HepG2 (cell line): ENCODE measurements around the gene KIF1B. TPM values are rescaled to one million over a fixed set of nuclear protein-coding genes. Genes with fewer than 3 reads are reported as not detected.

Source experiments
- ATAC-seq: fragments of 200-7000 bp; cut with Tn5 transposase; 3 replicates; pipeline ENCODE4 v1.9.1; 2020; ENCODE audit warnings: mild to moderate bottlenecking, moderate library complexity
- BruUV-seq: library from RNA; stranded (reverse); fragments of 400-500 nt; replicated peaks from 2 replicates; lab custom pipeline; 2021; lab: Mats Ljungman, UMichigan
- CTCF ChIA-PET: fragments of 300-600 bp; formaldehyde crosslinking; extraction: SDS; loops from one replicate; lab custom pipeline; 2021; ENCODE audit warnings: low total read pairs, inconsistent platforms, low intra/inter-chr PET ratio; lab: Yijun Ruan, JAX
- POLR2A ChIA-PET: fragments of 350-600 bp; sonication (Branson Sonifier 250); formaldehyde crosslinking; loops from one replicate; lab custom pipeline; 2020; ENCODE audit warnings: antibody characterized with exemption, inconsistent platforms; lab: Yijun Ruan, JAX
- DNase-seq: peaks from one replicate; pipeline ENCODE4 v3.0.0-alpha.2; 2015; ENCODE audit warnings: low spot score
- FAIRE-seq: peaks from 3 replicates; lab custom pipeline; 2011; peaks lifted over from hg19 to GRCh38; lab: Jason Lieb, UNC
- H2AFZ ChIP-seq: one replicate; pipeline ENCODE4 v1.6.1; 2011; ENCODE audit warnings: low read length, inconsistent platforms
- H3K27ac ChIP-seq: fragments of 300-600 bp; 3 replicates; pipeline ENCODE4 v1.8.0; 2011; ENCODE audit warnings: mixed run types, mild to moderate bottlenecking, mixed read lengths, low read length, inconsistent platforms; ENCODE audit not compliant: insufficient read depth; ENCODE audit errors: extremely low read length
- H3K27me3 ChIP-seq, 2 experiments: fragments of 200-600 bp in 1 of 2; 2 replicates in 1 of 2; 3 replicates in 1 of 2; pipeline versions ENCODE4 v1.6.0 to v1.8.0; 2011; ENCODE audit warnings: low read length in 2 of 2, mild to moderate bottlenecking in 2 of 2, moderate library complexity in 2 of 2, inconsistent platforms in 1 of 2; ENCODE audit not compliant: insufficient read depth in 2 of 2, control insufficient read depth in 1 of 2
- H3K36me3 ChIP-seq, 2 experiments: fragments of 200-600 bp in 1 of 2; replicated peaks in 1 of 2; 2 replicates in 1 of 2; 3 replicates in 1 of 2; pipeline versions ENCODE4 v1.5.1 to v1.8.0; 2011; ENCODE audit warnings: low read length in 2 of 2, inconsistent platforms in 1 of 2; ENCODE audit not compliant: insufficient read depth in 2 of 2, control insufficient read depth in 1 of 2
- H3K4me1 ChIP-seq: 2 replicates; pipeline ENCODE4 v1.5.1; 2012; ENCODE audit warnings: low read length, inconsistent platforms; ENCODE audit not compliant: insufficient read depth
- H3K4me2 ChIP-seq: 2 replicates; pipeline ENCODE4 v1.6.0; 2011; ENCODE audit warnings: low read depth, low read length, inconsistent platforms
- H3K4me3 ChIP-seq, 3 experiments: fragments of 200-600 bp in 1 of 3; sonication (generic), shearing (Covaris generic) in 1 of 3; replicated peaks in 1 of 3; 2 replicates each; pipeline ENCODE4 v1.5.1; 2011 to 2016; ENCODE audit warnings: low read length in 3 of 3, inconsistent platforms in 2 of 3, low read depth in 2 of 3, mild to moderate bottlenecking in 2 of 3, control low read depth in 1 of 3, mixed read lengths in 1 of 3; ENCODE audit not compliant: insufficient read depth in 1 of 3
- H3K79me2 ChIP-seq: one replicate; pipeline ENCODE4 v1.6.1; 2011; ENCODE audit warnings: low read length, inconsistent platforms; ENCODE audit not compliant: insufficient read depth
- H3K9ac ChIP-seq: 2 replicates; pipeline ENCODE4 v1.6.0; 2011; ENCODE audit warnings: mild to moderate bottlenecking, low read depth, low read length, inconsistent platforms; ENCODE audit not compliant: insufficient read depth
- H3K9me3 ChIP-seq: 2 replicates; pipeline ENCODE4 v1.5.1; 2012; ENCODE audit warnings: mild to moderate bottlenecking, low read length
- H4K20me1 ChIP-seq: 2 replicates; pipeline ENCODE4 v1.6.0; 2011; ENCODE audit warnings: inconsistent platforms, mild to moderate bottlenecking, low read length, moderate library complexity; ENCODE audit not compliant: insufficient read depth
- ELF3 ChIP-seq: IDR thresholded peaks from 2 replicates; pipeline ENCODE4 v1.6.1; 2016; ENCODE audit warnings: missing genetic modification reagents, missing compliant biosample characterization
- HDAC2 ChIP-seq: sonication (generic); formaldehyde crosslinking; IDR thresholded peaks from 2 replicates; pipeline ENCODE4 v1.4.0; 2020; ENCODE audit warnings: missing genetic modification reagents
- MZF1 ChIP-seq: sonication (generic); formaldehyde crosslinking; IDR thresholded peaks from 2 replicates; pipeline ENCODE4 v1.8.1; 2023; ENCODE audit warnings: mild to moderate bottlenecking, missing genetic modification reagents, borderline replicate concordance
- NFKBIZ ChIP-seq: IDR thresholded peaks from 2 replicates; pipeline ENCODE4 v1.6.1; 2018; ENCODE audit warnings: missing genetic modification reagents, missing compliant biosample characterization
- NR2F1 ChIP-seq, 2 experiments: fragments of 450-650 bp in 1 of 2; formaldehyde crosslinking in 1 of 2; IDR thresholded peaks; 2 replicates each; pipeline versions ENCODE4 v1.5.0 to v1.6.1; 2016 to 2020; ENCODE audit warnings: mild to moderate bottlenecking in 1 of 2, missing compliant biosample characterization in 1 of 2, missing genetic modification reagents in 1 of 2, moderate library complexity in 1 of 2
- RBM39 ChIP-seq: fragments of 200-400 bp; formaldehyde crosslinking; IDR thresholded peaks from one replicate; pipeline ENCODE4 v1.6.1; 2018; ENCODE audit warnings: antibody characterized with exemption, mild to moderate bottlenecking, low read depth, low read length; ENCODE audit not compliant: poor library complexity, severe bottlenecking
- SALL2 ChIP-seq: sonication (generic); formaldehyde crosslinking; IDR thresholded peaks from 2 replicates; pipeline ENCODE4 v1.8.1; 2023; ENCODE audit warnings: mild to moderate bottlenecking, missing genetic modification reagents, inconsistent platforms
- ZNF460 ChIP-seq: sonication (generic); formaldehyde crosslinking; IDR thresholded peaks from 2 replicates; pipeline ENCODE4 v1.5.1; 2020; ENCODE audit warnings: missing genetic modification reagents, mild to moderate bottlenecking, borderline replicate concordance
- ZNF543 ChIP-seq: sonication (generic); formaldehyde crosslinking; IDR thresholded peaks from 2 replicates; pipeline ENCODE4 v1.4.0; 2020; ENCODE audit warnings: mild to moderate bottlenecking, missing genetic modification reagents
- ZNF749 ChIP-seq: sonication (generic); formaldehyde crosslinking; IDR thresholded peaks from 2 replicates; pipeline ENCODE4 v1.8.0; 2022; ENCODE audit warnings: mild to moderate bottlenecking, missing genetic modification reagents, moderate library complexity, borderline replicate concordance
- WGBS: methylation state at CpG from one replicate; pipeline ENCODE4 v1.1.6; 2017; ENCODE audit warnings: low lambda C conversion rate; 5-methylcytosine and 5-hydroxymethylcytosine counted together
- in situ Hi-C: cut with HindIII; loops from 2 replicates; pipeline ENCODE4 v1.10.0; 2017; ENCODE audit warnings: low pct_unique_long_range_greater_than_20kb; ENCODE audit not compliant: extremely low pct_ligation_motif_present
- intact Hi-C: fragments of 100-400 bp; cut with micrococcal nuclease; formaldehyde crosslinking; loops from one replicate; pipeline ENCODE4 v1.10.0; 2022; ENCODE audit not compliant: unreplicated experiment
- polyA plus RNA-seq, 8 experiments: library from polyadenylated mRNA; depleted of rRNA in 3 of 8; stranded (reverse) in 7 of 8; unstranded in 1 of 8; fragments of >200 nt; fragmentation: Illumina TruSeq in 4 of 8; extraction: Trizol in 4 of 8; gene quantifications; 2 replicates each; pipeline versions ENCODE4 v1.2.1 to v1.2.3, GENCODE V29; 2011 to 2016; ENCODE audit warnings: low read depth in 4 of 8, missing spikeins in 1 of 8, mixed read lengths in 1 of 8; ENCODE audit not compliant: insufficient read depth in 1 of 8
- total RNA-seq, 5 experiments: library from RNA; depleted of rRNA; stranded (reverse); fragments of >200 nt; fragmentation: Illumina TruSeq; extraction: Trizol; gene quantifications; 2 replicates each; pipeline ENCODE4 v1.2.3, GENCODE V29; 2016; ENCODE audit warnings: low read depth in 1 of 5

The KIF1B gene
- total and polyA plus RNA-seq, 2 of the 13 experiments (the other 11 are each of a cell fraction or from before 2014, with no cell fraction given): 26.7 to 32.5 TPM

DNA sequence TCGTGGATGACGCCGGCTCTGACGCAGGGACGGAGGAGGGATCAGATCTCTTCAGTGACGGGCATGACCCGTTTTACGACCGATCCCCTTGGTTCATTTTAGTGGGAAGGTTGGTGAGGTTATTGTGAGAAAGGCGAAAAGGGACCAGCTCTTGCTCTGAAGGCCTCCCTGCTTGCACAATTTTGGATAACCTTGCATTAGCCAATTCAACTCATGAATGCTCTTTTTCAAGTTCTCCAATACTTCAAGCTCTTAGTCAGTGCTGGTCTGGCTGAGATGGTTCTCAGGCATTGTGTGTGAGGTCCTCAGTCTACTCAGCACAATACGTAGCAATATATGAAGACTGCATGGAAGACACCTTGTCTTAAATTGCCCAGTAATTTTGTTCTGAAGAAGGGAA, 115.9 kb downstream of the KIF1B start (continued):
- TF ChIP-seq NR2F1 (CRISPR knock-in tag; IDR thresholded peaks at IDR 0.05) (no peak), HDAC2 (CRISPR knock-in tag) (no peak), ZNF749 (CRISPR knock-in tag) (no peak), ZNF543 (no peak), SALL2 (CRISPR knock-in tag) (no peak)

- Histone ChIP-seq H2AFZ (no peak overlapping the region), H3K9ac (no peak overlapping the region), H3K4me1 (no peaks in the 10 kb centered on the region), H3K79me2 (no peaks in the 10 kb centered on the region), H3K4me3 (no peak overlapping the region), H4K20me1 (no peaks in the 10 kb centered on the region), H3K4me2 (no peak overlapping the region), H3K9me3 (no peaks in the 10 kb centered on the region), H3K27me3 (no peaks in the 10 kb centered on the region), H3K27ac (no peak overlapping the region), H3K36me3 (peaks cover 11 to 52% of the 10 kb centered on the region in 2 experiments)
- ChIA-PET POLR2A (interaction anchor here (0.6 kb wide), 1 partner anchor 58 kb away, joined by 3 read pairs; no protein-coding TSS in a partner anchor), CTCF (no interaction called here)
- FAIRE-seq (no peak), ATAC-seq (no peak), DNase-seq (no peak)
- 99% methylated on average over 6 of the region's 6 CpGs for WGBS
- intact Hi-C loops: no loop called here
- in situ Hi-C loops: no loop called here
- BruUV-seq: no TSS peak
- TF ChIP-seq ELF3 (CRISPR knock-in tag) (no peak), MZF1 (CRISPR knock-in tag) (no peak), ZNF460 (CRISPR knock-in tag) (no peak), RBM39 (no peak), NFKBIZ (no peak)
Observed at GRCh38 chr1:10328180-10328963, 118.0 kb downstream of the KIF1B start.
